ENCODE results near the gene UBE2V1. TPM values are rescaled to one million over a fixed set of nuclear protein-coding genes. Genes with fewer than 3 reads are reported as not detected.

The UBE2V1 gene
- total RNA-seq, 3 donors from 2014 or later = 126 to 144 (median 139) TPM

DNA sequence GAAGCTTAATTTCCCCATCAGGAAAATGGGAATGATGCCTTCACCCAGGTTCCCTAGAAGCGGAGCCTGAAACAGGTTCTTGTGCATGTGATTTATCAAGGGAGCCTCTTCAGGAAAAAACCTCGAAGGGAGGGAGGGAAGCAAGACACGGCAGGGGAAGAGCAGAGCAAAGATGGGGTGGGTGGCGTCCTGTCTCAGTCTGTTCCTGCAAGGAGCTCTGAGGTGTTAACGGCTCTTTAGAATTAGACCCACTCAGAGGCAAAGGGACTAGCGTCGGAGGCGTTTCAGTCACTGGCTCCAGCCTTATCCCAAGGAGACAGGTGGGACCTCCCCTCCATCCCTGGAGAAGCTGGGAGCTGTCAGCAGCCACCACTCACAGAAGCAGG is 15.6 kb upstream of the UBE2V1 start:
- peaks cover 4% of the 10 kb centered on the region for H3K4me1 Mint-ChIP-seq (ENCODE audit: low read depth)
- no peaks in the 10 kb centered on the region for H3K9me3 Mint-ChIP-seq
- no peaks in the 10 kb centered on the region for H3K27me3 Mint-ChIP-seq (ENCODE audit: low read depth)
- peaks cover 57% of the 10 kb centered on the region for H3K36me3 Mint-ChIP-seq (ENCODE audit: insufficient read depth)
- ATAC-seq (no peak), DNase-seq (no peak)
- no peak overlapping the region for H3K4me3 Mint-ChIP-seq

DNA sequence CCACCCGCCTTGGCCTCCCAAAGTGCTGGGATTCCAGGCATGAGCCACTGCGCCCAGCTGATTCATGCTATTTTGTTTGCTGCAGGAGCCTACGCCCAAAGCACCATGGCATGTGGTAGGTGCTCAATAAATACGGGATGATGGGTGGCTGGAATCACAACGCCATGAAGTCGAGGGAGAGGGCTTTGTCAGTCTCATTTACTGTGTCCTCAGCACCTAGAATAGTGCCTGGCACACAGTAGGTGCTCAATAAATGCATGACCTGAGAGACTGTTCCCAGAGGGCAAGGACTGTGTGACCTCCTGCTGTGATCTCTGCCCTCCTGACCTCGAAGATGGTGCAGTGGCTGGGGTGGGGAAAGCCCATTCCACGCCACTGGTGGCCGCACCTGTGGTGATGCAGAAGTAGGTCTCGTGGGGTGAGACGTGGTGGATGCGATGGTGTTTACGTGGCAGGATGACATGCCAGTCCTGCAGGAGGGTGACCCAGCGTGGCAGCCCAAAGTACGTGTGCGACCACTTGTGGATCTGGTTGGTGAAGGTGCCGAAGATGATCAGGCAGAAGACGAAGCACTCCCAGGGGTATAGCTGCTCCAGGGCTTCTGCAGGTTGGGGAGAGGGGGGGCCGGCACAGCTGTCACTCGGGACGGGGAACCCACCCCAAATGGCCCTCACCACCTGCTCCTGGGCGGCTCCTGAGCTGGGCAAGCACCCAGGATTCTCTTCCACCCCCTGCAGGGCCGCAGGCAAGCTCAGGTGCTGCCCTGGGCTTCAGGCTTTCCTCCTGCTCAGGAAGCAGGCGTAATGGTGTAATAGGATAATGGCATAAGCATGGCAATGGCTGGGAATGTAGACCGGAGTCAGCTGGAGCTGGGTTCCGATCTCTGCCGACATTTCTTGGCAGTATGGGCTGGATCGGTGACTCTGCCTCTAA is 14.9 kb upstream of the UBE2V1 start:
- Mint-ChIP-seq H3K9me3 (no peaks in the 10 kb centered on the region), H3K36me3 (ENCODE audit: insufficient read depth) (peaks cover 58% of the 10 kb centered on the region), H3K4me3 (no peak overlapping the region), H3K27me3 (ENCODE audit: low read depth) (no peaks in the 10 kb centered on the region), H3K4me1 (ENCODE audit: low read depth) (peaks cover 4% of the 10 kb centered on the region)
- no peak for DNase-seq
- ATAC-seq = no peak

DNA sequence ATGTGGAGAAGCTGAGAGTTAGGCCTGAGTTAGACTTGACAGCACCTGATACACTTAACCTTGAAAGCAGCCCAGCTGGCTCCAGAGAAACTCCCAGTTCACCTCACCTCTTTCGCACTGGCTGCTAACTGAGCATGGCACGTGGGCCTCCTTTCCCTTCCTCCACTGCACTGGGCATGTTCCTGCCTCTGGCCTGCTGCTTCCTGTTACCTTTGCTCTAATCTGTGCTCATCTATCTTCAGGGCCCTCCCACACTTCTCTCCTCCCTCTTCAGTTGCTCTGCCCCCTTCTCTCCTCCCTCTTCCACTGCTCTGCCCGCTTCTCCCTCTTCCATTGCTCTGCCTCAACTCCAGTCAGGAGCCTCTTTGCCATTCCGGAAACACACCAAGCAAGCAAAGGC is 13.7 kb upstream of the UBE2V1 start:
- Mint-ChIP-seq H3K4me1 (ENCODE audit: low read depth) (peaks cover 2% of the 10 kb centered on the region), H3K9me3 (no peaks in the 10 kb centered on the region), H3K4me3 (no peak overlapping the region), H3K27me3 (ENCODE audit: low read depth) (no peaks in the 10 kb centered on the region), H3K36me3 (ENCODE audit: insufficient read depth) (peaks cover 50% of the 10 kb centered on the region)
- ATAC-seq (no peak), DNase-seq (no peak)

DNA sequence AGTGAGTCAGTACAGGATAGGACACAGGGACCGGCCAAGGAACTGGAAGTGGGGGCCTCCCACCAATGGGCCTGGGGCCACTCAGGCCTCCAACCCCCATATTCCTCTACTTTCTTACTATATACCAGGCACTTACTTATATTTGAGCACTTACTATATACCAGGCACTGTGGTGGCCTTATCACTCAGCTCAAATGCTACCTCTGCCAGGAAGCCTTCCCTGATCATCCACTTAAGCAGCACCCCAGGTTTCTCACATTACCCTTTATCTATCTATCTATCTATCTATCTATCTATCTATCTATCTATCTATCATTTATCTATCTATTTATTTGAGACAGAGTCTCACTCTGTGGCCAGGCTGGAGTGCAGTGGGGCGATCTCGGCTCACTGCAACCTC is 12.3 kb upstream of the UBE2V1 start:
- H3K27me3 Mint-ChIP-seq (ENCODE audit: low read depth) = no peaks in the 10 kb centered on the region
- no peak overlapping the region for H3K4me3 Mint-ChIP-seq
- H3K4me1 Mint-ChIP-seq (ENCODE audit: low read depth) = peaks cover 2% of the 10 kb centered on the region
- ATAC-seq (no peak), DNase-seq (no peak)
- peaks cover 48% of the 10 kb centered on the region for H3K36me3 Mint-ChIP-seq (ENCODE audit: insufficient read depth)
- no peaks in the 10 kb centered on the region for H3K9me3 Mint-ChIP-seq

DNA sequence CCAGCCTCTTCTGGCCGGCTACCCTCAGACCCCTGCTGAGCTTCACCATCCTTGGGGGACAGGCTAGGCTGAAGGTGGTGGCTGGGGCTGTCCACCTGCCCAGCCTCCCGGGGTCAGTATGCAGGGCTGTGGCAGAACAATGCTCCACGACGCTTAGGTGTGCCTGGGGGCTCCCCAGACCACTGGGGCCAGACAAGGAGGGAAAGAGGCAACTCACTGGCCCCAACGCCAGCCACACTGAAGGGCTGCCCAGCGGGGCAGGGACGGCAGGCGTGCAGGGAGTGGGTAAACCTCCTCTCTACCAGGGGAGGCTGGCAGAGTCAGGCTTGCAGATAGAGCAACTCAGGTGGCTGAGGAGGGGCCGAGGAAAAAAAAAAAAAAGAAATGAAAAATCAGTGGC is 11.5 kb upstream of the UBE2V1 start:
- H3K27me3 Mint-ChIP-seq (ENCODE audit: low read depth) = no peaks in the 10 kb centered on the region
- H3K36me3 Mint-ChIP-seq (ENCODE audit: insufficient read depth) = peaks cover 41% of the 10 kb centered on the region
- no peaks in the 10 kb centered on the region for H3K9me3 Mint-ChIP-seq
- DNase-seq (no peak), ATAC-seq (no peak)
- peaks cover 2% of the 10 kb centered on the region for H3K4me1 Mint-ChIP-seq (ENCODE audit: low read depth)
- H3K4me3 Mint-ChIP-seq = no peak overlapping the region

DNA sequence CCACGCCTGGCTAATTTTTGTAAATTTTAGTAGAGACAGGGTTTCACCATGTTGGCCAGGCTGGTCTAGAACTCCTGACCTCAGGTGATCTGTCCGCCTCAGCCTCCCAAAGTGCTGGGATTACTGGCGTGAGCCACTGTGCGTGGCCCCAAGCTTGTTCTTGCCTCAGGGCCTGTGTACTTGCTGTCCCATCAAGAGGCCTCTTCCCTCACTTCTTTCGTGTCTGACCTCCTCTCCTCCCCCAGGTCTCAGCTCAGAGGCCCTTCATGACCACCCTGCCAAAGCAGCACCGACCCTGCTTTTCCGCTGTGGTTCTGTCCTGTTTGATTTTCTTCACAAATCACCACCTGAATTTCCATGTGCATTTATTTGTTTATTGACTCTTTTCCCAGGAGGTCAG is 10.5 kb upstream of the UBE2V1 start:
- Mint-ChIP-seq H3K9me3 (no peaks in the 10 kb centered on the region), H3K27me3 (ENCODE audit: low read depth) (no peaks in the 10 kb centered on the region), H3K36me3 (ENCODE audit: insufficient read depth) (peaks cover 38% of the 10 kb centered on the region), H3K4me1 (ENCODE audit: low read depth) (peaks cover 2% of the 10 kb centered on the region), H3K4me3 (no peak overlapping the region)
- ATAC-seq (no peak), DNase-seq (no peak)

DNA sequence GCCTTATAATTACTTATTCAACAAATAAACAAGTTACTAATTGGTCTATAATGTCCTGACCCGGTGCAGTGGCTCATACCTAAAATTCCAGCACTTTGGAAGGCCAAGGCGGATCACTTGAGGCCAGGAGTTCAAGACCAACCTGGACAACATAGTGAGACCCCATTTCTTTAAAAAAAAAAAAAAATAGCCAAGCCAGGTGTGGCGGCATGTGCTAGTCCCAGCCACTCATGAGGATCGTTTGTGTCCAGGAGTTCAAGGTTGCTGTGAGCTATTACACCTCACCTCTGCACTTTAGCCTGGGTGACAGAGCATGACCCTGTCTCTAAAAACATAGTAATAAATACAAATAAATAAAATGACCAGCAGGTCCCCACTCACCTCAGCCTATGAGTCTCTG is 9.8 kb upstream of the UBE2V1 start:
- no peak overlapping the region for H3K4me3 Mint-ChIP-seq
- no peaks in the 10 kb centered on the region for H3K9me3 Mint-ChIP-seq

DNA sequence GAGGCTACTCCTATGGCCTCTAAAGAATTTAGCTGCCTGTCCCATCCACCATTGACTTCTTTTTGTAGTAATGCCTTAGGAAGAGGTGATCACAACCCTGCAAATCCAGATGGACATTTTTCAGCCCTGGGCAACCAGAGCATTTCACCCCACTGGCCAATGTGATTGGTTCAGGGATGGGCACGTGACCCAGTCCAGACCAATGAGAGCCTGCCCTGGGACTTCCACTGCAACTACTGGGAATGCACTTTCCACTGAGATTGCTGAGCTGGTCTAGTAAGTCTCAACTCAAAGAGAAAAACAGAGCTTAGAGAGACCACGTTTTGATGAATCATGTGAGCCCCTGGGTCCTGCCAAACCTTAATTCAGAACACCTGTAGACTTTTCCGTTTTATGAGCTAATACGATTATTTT is 8.9 kb upstream of the UBE2V1 start:
- Mint-ChIP-seq H3K9me3 (no peaks in the 10 kb centered on the region), H3K4me3 (no peak overlapping the region), H3K4me1 (ENCODE audit: low read depth) (no peaks in the 10 kb centered on the region), H3K36me3 (ENCODE audit: insufficient read depth) (peaks cover 25% of the 10 kb centered on the region), H3K27me3 (ENCODE audit: low read depth) (no peaks in the 10 kb centered on the region)
- no peak for DNase-seq
- no peak for ATAC-seq

More for the DNA sequence above, 9.8 kb upstream of the UBE2V1 start:
- no peak for ATAC-seq
- Mint-ChIP-seq H3K36me3 (ENCODE audit: insufficient read depth) (peaks cover 32% of the 10 kb centered on the region), H3K27me3 (ENCODE audit: low read depth) (no peaks in the 10 kb centered on the region), H3K4me1 (ENCODE audit: low read depth) (peaks cover 2% of the 10 kb centered on the region)
- no peak for DNase-seq

DNA sequence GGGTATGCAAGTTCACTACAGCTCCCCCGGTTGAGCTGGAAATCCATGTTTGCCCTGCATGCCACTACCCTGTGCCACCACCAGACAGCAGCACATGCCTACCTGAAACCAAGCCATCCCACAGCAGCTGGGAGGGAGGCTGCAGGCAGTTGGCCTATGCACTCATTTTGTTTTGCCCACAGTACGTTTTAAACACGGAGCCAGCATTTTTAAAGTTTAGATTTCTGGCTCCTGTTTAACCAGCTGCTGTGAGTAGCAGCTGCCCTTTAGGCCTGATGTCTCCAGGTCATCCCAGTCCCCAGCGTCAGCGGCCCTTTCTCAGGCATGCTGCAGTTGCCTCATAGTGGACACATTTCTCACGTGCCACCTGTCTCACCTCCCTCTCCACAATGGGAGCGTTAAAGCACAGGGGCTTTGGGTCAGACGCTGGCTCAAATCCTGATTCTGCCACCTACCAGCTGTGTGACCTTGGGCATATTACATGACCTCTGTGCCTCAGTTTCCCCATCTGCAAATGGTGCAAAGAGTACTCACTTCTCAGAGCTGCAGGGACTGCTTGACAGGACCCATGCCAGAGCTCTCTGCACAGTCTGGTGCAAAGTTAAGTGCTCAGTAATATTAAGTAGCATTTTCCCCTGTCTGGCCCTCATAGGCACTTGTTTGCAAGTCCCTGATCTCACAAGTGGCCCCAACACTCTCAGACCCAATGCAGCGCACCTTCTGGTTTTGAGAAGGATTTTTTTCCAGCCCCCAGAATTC is 8.2 kb upstream of the UBE2V1 start:
- H3K4me3 Mint-ChIP-seq = no peak overlapping the region
- no peaks in the 10 kb centered on the region for H3K9me3 Mint-ChIP-seq

DNA sequence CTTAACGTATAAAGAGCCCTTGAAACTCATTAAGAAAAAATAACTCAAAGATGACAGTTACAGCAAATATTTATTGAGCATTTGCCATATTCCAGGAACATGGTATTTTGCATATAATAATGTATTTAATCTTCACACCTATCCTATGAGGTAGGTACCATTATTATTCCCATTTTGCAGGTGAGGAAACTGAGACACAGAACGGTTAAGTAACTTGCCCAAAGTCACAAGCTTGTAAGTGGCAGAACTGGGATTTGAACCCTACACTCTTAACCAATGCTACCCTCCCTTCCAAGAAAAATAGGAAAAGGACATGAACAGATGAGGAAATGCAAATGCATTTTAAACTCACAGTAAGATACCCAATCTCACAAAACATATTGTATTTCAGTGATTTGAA is 5.3 kb upstream of the UBE2V1 start:
- H3K36me3 Mint-ChIP-seq (ENCODE audit: insufficient read depth) = no peaks in the 10 kb centered on the region
- ATAC-seq (no peak), DNase-seq (no peak)
- H3K4me1 Mint-ChIP-seq (ENCODE audit: low read depth) = peaks cover 28% of the 10 kb centered on the region
- no peak overlapping the region for H3K4me3 Mint-ChIP-seq
- H3K9me3 Mint-ChIP-seq = no peaks in the 10 kb centered on the region
- no peaks in the 10 kb centered on the region for H3K27me3 Mint-ChIP-seq (ENCODE audit: low read depth)

More for the DNA sequence above, 8.2 kb upstream of the UBE2V1 start:
- Mint-ChIP-seq H3K4me1 (ENCODE audit: low read depth) (peaks cover 3% of the 10 kb centered on the region), H3K36me3 (ENCODE audit: insufficient read depth) (peaks cover 22% of the 10 kb centered on the region), H3K27me3 (ENCODE audit: low read depth) (no peaks in the 10 kb centered on the region)
- ATAC-seq (peak; percentile 69 to 71), DNase-seq (peak; percentile 58)

DNA sequence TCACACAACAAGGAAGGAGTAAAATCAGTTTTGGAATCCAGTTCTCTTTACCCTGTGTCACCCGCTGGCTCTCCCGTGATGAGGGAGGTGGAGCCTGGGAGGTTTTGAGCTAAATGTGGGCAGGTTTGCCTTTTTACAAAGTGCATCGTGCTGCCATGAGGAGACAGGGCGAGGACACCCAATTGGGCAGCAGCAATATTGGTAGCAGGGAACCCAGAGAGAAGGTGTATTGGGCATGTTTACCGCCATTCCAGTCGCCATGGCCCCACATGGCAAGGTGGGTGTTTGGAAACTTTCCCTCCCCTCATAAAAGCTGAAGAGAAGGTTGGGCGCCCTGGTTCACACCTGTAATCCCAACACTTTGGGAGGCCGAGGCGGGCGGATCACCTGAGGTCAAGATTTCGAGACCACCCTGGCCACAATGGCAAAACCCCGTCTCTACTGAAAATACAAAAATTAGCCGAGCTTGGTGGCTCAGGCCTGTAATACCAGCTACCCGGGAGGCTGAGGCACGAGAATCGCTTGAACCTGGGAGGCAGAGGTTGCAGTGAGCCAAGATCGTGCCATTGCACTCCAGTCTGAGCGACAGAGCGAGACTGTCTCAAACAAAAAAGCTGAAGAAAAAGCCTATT is 3.5 kb upstream of the UBE2V1 start:
- H3K4me3 Mint-ChIP-seq = peak overlapping the region; percentile 87

DNA sequence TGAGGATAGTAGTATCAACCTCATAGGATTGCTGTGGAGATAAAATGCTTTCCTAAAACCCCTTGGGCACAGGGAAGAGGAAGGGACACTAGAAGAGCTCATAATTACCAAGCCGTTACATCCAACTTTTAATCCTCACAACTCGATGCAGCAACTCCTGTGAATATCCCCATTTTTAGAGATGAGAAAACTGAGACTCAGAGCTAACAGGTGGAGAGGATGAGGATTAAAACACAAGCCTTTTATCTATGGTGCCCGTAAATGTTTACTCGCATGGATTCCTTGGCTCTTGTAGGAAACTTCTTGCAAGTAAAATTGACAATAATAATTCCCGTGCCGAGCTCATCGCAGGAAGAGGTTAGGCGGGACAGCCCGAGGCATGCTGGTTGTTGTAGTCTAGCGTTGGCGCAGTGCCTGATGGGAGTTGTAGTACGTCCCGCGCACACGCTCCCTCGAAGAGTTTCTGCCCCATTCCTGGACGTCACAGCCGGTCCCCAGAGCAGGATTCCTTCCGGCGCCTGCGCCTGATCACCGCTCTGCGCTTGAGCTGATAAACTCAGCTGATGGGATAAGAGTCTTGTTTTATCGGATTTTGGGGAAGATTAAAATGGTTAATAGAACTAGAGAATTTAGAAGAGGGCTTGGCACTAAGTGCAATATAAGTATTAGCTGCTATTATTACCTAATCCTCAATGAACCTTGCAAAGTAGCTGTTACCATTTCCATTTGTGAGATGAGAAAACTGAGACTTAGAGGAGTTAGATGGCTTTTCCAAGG is 2.8 kb upstream of the UBE2V1 start:
- peaks cover 48% of the 10 kb centered on the region for H3K4me1 Mint-ChIP-seq (ENCODE audit: low read depth)
- peaks cover 7% of the 10 kb centered on the region for H3K36me3 Mint-ChIP-seq (ENCODE audit: insufficient read depth)

More for the DNA sequence above, 3.5 kb upstream of the UBE2V1 start:
- no peak for ATAC-seq
- no peaks in the 10 kb centered on the region for H3K9me3 Mint-ChIP-seq
- peaks cover 5% of the 10 kb centered on the region for H3K36me3 Mint-ChIP-seq (ENCODE audit: insufficient read depth)
- H3K27me3 Mint-ChIP-seq (ENCODE audit: low read depth) = no peaks in the 10 kb centered on the region
- peaks cover 41% of the 10 kb centered on the region for H3K4me1 Mint-ChIP-seq (ENCODE audit: low read depth)
- DNase-seq = no peak

DNA sequence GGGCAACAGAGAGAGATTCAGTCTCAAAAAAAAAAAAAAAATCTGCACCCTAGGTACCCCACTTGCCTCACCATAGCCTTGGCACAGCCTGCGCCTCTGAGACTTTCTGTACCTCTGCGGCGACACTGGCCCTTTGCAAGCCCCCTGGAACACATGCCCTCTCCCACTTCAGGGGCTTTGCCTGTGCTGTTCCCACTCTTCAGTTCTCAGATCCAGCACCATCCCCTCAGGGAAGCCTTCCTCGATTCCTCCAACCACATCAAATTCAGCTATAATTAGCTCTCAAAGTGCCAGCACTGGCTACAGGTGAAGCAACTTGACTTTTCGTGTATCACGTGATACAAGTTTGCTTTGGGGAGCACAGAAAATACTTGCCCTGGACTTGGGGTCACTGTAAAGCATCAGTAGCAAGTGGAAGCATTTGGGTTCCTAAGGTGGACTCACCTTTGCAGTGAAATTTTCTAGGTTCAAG is 2.1 kb upstream of the UBE2V1 start:
- Mint-ChIP-seq H3K4me1 (ENCODE audit: low read depth) (peaks cover 55% of the 10 kb centered on the region), H3K36me3 (ENCODE audit: insufficient read depth) (peaks cover 10% of the 10 kb centered on the region), H3K27me3 (ENCODE audit: low read depth) (no peaks in the 10 kb centered on the region), H3K9me3 (no peaks in the 10 kb centered on the region), H3K4me3 (peak overlapping the region; percentile 87)
- DNase-seq = no peak
- ATAC-seq = no peak

More for the DNA sequence above, 2.8 kb upstream of the UBE2V1 start:
- ATAC-seq (peak; percentile 75 to 76), DNase-seq (peak; percentile 83)
- Mint-ChIP-seq H3K4me3 (peak overlapping the region; percentile 87), H3K27me3 (ENCODE audit: low read depth) (no peaks in the 10 kb centered on the region), H3K9me3 (no peaks in the 10 kb centered on the region)

All from activated T-cell treated with anti-CD3 and anti-CD28 coated beads, Interleukin-2, amount 50 U/mL, for 4 hours (primary cell).